Spleen (tissue), 7 donors: Measurements from ENCODE around the gene TBC1D16.

Experiments used
- CTCF ChIP-seq, 11 experiments: fragments of 200-600 bp in 7 of 11; fragments of 450-650 bp in 4 of 11; sonication (generic) in 4 of 11; IDR thresholded peaks in 8 of 11; conservative IDR thresholded peaks in 3 of 11; 1 replicate in 7 of 11; 2 replicates in 4 of 11; pipeline versions ENCODE4 v1.4.0 to v1.8.0; 2016 to 2021; ENCODE audit warnings: antibody characterized with exemption in 11 of 11, inconsistent platforms in 4 of 11, mild to moderate bottlenecking in 1 of 11
- POLR2A ChIP-seq, 3 donors: fragments of 450-650 bp; IDR thresholded peaks; one replicate each; pipeline ENCODE4 v1.5.1; 2017; ENCODE audit warnings: antibody characterized with exemption in 3 of 3, mild to moderate bottlenecking in 1 of 3
- POLR2AphosphoS5 ChIP-seq, 3 donors: sonication (generic); formaldehyde crosslinking; IDR thresholded peaks; one replicate each; pipeline ENCODE4 v1.5.1; 2017; ENCODE audit warnings: antibody characterized with exemption in 3 of 3
- donor health status: DM: no; HTN: no; CAD: no; lungs with moderate emphysema.
- donor health status: DM: no; HTN: no; CAD: no.
- donor health status: DM: no; HTN: no; CAD: no.

GRCh38 chr17:79902146-79902791 lies 133.4 kb downstream of the TBC1D16 start:
- TF ChIP-seq POLR2AphosphoS5 (IDR thresholded peaks at IDR 0.05), result no peak
- TF ChIP-seq CTCF (IDR thresholded peaks at IDR 0.05 in 8 of 11, conservative IDR thresholded peaks at IDR 0.05 in 3 of 11), result no peak
- TF ChIP-seq POLR2A (IDR thresholded peaks at IDR 0.05), result no peak
